BE2C (cell line): ENCODE measurements around the gene CFAP210. TPM values are rescaled to one million over a fixed set of nuclear protein-coding genes. Genes with fewer than 3 reads are reported as not detected.

Experiments used
- DNase-seq: peaks from one replicate; pipeline ENCODE4 v3.0.0-alpha.2; 2020
- H3K27me3 ChIP-seq: fragments of 250-450 bp; sonication (Bioruptor Pico); 2 replicates; pipeline ENCODE4 v1.5.1; 2020; ENCODE audit warnings: mild to moderate bottlenecking
- H3K36me3 ChIP-seq: fragments of 250-450 bp; sonication (Bioruptor Pico); 2 replicates; pipeline ENCODE4 v1.5.1; 2020; ENCODE audit warnings: mild to moderate bottlenecking
- H3K4me1 ChIP-seq: fragments of 250-450 bp; sonication (Bioruptor Pico); 2 replicates; pipeline ENCODE4 v1.5.1; 2020
- H3K4me3 ChIP-seq: 2 replicates; pipeline ENCODE4 v1.5.1; 2011; ENCODE audit warnings: low read depth, low read length
- H3K9me3 ChIP-seq: fragments of 250-450 bp; sonication (Bioruptor Pico); 2 replicates; pipeline ENCODE4 v1.5.1; 2020
- polyA plus RNA-seq: library from polyadenylated mRNA; unstranded; fragments of >200 nt; gene quantifications from one replicate; pipeline ENCODE4 v1.2.1, GENCODE V29; 2012; ENCODE audit warnings: low read depth, missing spikeins; ENCODE audit not compliant: insufficient read length, insufficient read depth
- TF ChIP-seq, protein P1 (sequence below): IDR thresholded peaks from 2 replicates; pipeline ENCODE4 v1.5.1; 2012; ENCODE audit warnings: mild to moderate bottlenecking, low read depth, low read length

The CFAP210 gene, protein sequence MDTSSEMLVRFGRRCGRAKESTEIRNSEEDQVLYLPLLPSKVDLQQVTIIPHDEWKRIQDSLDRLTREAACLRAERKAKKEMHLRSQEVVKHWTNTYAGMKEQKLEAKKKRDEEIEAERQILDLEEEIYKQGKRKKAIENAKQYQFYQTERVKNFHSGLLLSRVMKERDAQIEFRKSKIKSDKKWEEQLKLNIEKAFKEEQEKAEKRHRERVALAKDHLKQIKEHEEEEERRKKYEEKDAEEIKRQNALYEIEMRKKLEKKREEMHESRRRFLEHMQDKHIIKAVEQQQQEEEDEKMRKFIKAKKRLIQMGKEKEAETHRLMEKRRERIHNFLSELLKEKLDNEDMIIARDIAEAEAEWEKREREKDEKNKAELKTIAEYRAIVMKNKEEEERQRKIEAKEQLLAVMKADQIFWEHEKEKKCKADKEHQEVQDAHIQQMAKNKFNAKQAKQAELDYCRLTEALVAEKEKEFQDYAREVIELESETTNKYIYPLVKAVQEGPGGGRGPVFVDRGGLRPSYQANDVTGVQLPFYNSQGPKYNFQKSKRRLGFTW
- polyA plus RNA-seq: 0.79 TPM

DNA sequence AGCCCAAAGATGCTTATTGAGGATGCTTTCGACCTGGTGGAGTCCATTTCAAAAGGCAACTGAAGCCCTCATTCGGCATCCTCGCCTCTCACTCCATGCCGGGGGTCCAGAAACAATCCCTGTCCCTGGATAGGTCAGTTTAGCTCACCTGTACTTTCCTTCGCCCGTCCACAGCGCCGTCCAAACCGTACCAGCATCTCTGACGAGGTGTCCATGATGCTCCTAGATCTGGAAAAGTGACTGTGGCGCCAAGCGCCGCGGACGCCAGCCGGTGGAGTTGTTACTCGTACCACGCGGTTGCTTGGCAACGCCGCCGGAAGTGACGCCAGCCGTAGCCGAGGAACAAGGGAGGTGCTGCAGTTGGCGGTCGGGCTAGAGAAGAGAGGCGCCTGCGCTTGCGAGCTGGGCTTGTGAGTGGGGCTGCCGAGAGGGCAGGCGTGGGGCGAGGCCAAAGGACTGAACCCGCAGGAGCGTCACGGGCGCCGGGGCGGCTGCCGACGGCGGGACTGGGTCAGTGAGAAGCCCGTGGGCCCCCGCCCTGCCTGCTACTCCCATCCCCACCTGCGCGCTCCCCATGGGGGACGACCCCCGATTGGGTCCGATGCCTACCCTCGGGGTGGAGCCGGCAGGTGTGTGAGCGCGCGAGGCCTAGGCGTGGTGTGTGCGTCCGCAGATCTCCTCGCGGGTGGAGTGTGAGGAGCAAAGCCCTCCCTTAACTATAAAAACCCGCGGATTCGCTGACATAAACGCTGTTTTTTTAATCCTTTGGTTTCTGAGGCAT, at the start of gene CFAP210, which contains the start of gene PHOSPHO2:
Gene CFAP210 (minus strand): TSS at position 293 of the 781 bp plus-strand sequence. CDS start 78 bp downstream, at position 215.
Gene PHOSPHO2 (plus strand): TSS at position 357 of the 781 bp plus-strand sequence. CDS start 6,503 bp downstream, outside the sequence.
- TF ChIP-seq, protein P1, sequence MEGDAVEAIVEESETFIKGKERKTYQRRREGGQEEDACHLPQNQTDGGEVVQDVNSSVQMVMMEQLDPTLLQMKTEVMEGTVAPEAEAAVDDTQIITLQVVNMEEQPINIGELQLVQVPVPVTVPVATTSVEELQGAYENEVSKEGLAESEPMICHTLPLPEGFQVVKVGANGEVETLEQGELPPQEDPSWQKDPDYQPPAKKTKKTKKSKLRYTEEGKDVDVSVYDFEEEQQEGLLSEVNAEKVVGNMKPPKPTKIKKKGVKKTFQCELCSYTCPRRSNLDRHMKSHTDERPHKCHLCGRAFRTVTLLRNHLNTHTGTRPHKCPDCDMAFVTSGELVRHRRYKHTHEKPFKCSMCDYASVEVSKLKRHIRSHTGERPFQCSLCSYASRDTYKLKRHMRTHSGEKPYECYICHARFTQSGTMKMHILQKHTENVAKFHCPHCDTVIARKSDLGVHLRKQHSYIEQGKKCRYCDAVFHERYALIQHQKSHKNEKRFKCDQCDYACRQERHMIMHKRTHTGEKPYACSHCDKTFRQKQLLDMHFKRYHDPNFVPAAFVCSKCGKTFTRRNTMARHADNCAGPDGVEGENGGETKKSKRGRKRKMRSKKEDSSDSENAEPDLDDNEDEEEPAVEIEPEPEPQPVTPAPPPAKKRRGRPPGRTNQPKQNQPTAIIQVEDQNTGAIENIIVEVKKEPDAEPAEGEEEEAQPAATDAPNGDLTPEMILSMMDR: no peak
- no peaks in the 10 kb centered on the region for H3K4me1 ChIP-seq
- H3K9me3 ChIP-seq: no peaks in the 10 kb centered on the region
- peak; percentile 94 for DNase-seq
- peak within 1 kb of the TSS; percentile 78 for H3K4me3 ChIP-seq
- H3K36me3 ChIP-seq: no peaks in the 10 kb centered on the region
- no peaks in the 10 kb centered on the region for H3K27me3 ChIP-seq

- Histone ChIP-seq H3K4me1 (no peaks in the 10 kb centered on the region), H3K4me3 (no peak overlapping the region), H3K9me3 (no peaks in the 10 kb centered on the region), H3K27me3 (no peaks in the 10 kb centered on the region), H3K36me3 (peaks cover 6% of the 10 kb centered on the region)
- TF ChIP-seq, protein P1: no peak
- DNase-seq: no peak
These were observed 49.3 kb upstream of the CFAP210 start for GRCh38 chr2:169743549-169743948.

GRCh38 chr2:169739351-169739750, 45.1 kb upstream of the CFAP210 start:
- TF ChIP-seq, protein P1: no peak

DNA sequence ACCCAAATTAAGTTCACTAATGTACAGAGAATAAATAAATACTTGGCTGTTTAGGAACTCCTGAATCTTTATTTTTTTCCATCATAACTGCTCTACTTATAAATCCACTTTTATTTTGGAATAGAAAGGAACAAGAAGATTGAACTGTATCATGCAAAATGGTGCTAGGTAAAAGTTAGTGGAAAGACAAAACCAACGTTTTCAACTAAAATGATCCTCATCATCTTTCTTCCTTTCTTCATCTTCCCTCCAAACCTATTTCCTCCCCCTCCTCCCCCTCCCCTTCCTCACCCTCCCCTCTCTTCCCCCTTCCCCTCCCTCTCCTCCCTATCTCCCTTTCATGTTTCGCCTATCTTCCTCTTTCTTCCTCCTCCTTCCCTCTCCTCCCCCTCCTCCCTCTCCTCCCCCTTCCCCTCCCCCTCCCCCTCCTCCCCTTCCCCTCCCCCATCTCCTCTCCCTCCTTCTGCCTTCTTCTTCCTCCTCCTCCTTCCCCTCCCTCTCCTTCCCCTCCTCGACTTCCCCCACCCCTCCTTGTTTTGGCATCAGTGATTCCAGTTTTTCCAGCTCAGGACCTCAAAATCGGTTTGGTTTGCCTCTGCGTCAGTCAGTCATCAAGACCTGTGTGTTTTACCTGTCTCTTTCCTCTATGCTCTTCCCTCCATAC, 44.5 kb upstream of the CFAP210 start:
- Histone ChIP-seq H3K27me3 (no peaks in the 10 kb centered on the region), H3K4me3 (no peak overlapping the region), H3K36me3 (peaks cover 3% of the 10 kb centered on the region; the same call in 1 of the 2 replicates), H3K9me3 (no peaks in the 10 kb centered on the region), H3K4me1 (no peaks in the 10 kb centered on the region)
- TF ChIP-seq, protein P1: no peak
- DNase-seq: no peak

More at GRCh38 chr2:169739351-169739750, 45.1 kb upstream of the CFAP210 start:
- no peak for DNase-seq
- H3K4me3 ChIP-seq: no peak overlapping the region
- no peaks in the 10 kb centered on the region for H3K27me3 ChIP-seq
- H3K9me3 ChIP-seq: no peaks in the 10 kb centered on the region
- no peaks in the 10 kb centered on the region for H3K4me1 ChIP-seq
- H3K36me3 ChIP-seq: peaks cover 6% of the 10 kb centered on the region

DNA sequence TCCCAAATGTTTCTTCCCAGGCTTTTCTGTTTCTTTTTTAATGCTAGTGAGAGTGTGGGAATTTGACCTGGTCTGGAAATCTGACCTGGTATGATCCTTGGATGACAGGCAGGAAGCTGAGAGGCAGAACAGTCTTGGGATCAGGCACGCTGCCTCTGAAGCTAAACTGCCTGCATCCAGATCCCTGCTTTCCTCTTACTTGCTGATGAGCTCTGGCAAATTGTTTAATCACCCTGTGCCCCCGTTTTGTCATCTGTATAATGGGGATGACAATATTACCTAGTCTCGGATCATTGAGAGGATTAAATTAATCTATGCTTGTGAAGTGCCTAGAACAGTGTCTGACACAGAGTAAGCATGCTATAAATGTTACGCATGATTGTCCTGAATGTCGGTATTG, 42.7 kb upstream of the CFAP210 start:
- Histone ChIP-seq H3K4me1 (no peaks in the 10 kb centered on the region), H3K27me3 (no peaks in the 10 kb centered on the region), H3K4me3 (peak overlapping the region; percentile 20; the same call in 1 of the 2 replicates), H3K36me3 (no peaks in the 10 kb centered on the region; the same call in 1 of the 2 replicates), H3K9me3 (no peaks in the 10 kb centered on the region)
- TF ChIP-seq, protein P1: no peak
- no peak for DNase-seq
